Measurements from ENCODE around the gene LDLRAP1.

Gene LDLRAP1

GRCh38 chr1:25533775-25534409 lies 9.5 kb upstream of the LDLRAP1 start:
- Histone ChIP-seq H2AFZ (ENCODE audit: low read length) (no peak overlapping the region), H3K9ac (ENCODE audit: low read length) (no peak overlapping the region), H3K4me1 (ENCODE audit: insufficient read depth, low read length, severe bottlenecking) (no peaks in the 10 kb centered on the region), H3K36me3 (ENCODE audit: insufficient read depth, low read length) (no peaks in the 10 kb centered on the region), H3K27ac (ENCODE audit: low read depth, low read length, poor library complexity, severe bottlenecking) (no peak overlapping the region), H3K27me3 (ENCODE audit: insufficient read depth, low read length) (no peaks in the 10 kb centered on the region), H3K9me3 (ENCODE audit: low read length) (no peaks in the 10 kb centered on the region), H3K4me2 (ENCODE audit: low read length) (no peak overlapping the region), H3K4me3 (ENCODE audit: low read depth, low read length, poor library complexity, severe bottlenecking) (no peak overlapping the region), H3F3A (ENCODE audit: insufficient read depth, low read length) (no peaks in the 10 kb centered on the region), H3K79me2 (ENCODE audit: insufficient read depth, low read length) (no peaks in the 10 kb centered on the region), H3K9me2 (ENCODE audit: low read depth, low read length) (no peaks in the 10 kb centered on the region), H4K20me1 (ENCODE audit: insufficient read depth, low read length) (no peaks in the 10 kb centered on the region)
- TF ChIP-seq CTCF (IDR thresholded peaks at IDR 0.05; ENCODE audit: low read length) (no peak), EZH2 (IDR thresholded peaks at IDR 0.05; ENCODE audit: borderline replicate concordance, low read length) (no peak)

- H2AFZ ChIP-seq (ENCODE audit: low read length): no peak overlapping the region
- no peaks in the 10 kb centered on the region for H3K9me2 ChIP-seq (ENCODE audit: low read depth, low read length)
These were observed 9.0 kb upstream of the LDLRAP1 start for GRCh38 chr1:25534410-25534788.

GRCh38 chr1:25536124-25536523 lies 7.3 kb upstream of the LDLRAP1 start:
- no peak overlapping the region for H2AFZ ChIP-seq (ENCODE audit: low read length)
- no peaks in the 10 kb centered on the region for H3K9me3 ChIP-seq (ENCODE audit: low read length)
- no peaks in the 10 kb centered on the region for H3K79me2 ChIP-seq (ENCODE audit: insufficient read depth, low read length)
- no peaks in the 10 kb centered on the region for H3K4me1 ChIP-seq (ENCODE audit: insufficient read depth, low read length, severe bottlenecking)
- no peak for TF ChIP-seq EZH2 (IDR thresholded peaks at IDR 0.05; ENCODE audit: borderline replicate concordance, low read length)
- no peak for TF ChIP-seq CTCF (IDR thresholded peaks at IDR 0.05; ENCODE audit: low read length)
- no peaks in the 10 kb centered on the region for H3K36me3 ChIP-seq (ENCODE audit: insufficient read depth, low read length)
- H3K27me3 ChIP-seq (ENCODE audit: insufficient read depth, low read length): peaks cover 3% of the 10 kb centered on the region; the same call in 1 of the 2 replicates
- H4K20me1 ChIP-seq (ENCODE audit: insufficient read depth, low read length): no peaks in the 10 kb centered on the region
- no peaks in the 10 kb centered on the region for H3F3A ChIP-seq (ENCODE audit: insufficient read depth, low read length)
- no peak overlapping the region for H3K4me2 ChIP-seq (ENCODE audit: low read length)
- no peak overlapping the region for H3K9ac ChIP-seq (ENCODE audit: low read length)
- H3K27ac ChIP-seq (ENCODE audit: low read depth, low read length, poor library complexity, severe bottlenecking): no peak overlapping the region
- no peaks in the 10 kb centered on the region for H3K9me2 ChIP-seq (ENCODE audit: low read depth, low read length)
- no peak overlapping the region for H3K4me3 ChIP-seq (ENCODE audit: low read depth, low read length, poor library complexity, severe bottlenecking)

More at GRCh38 chr1:25534410-25534788, 9.0 kb upstream of the LDLRAP1 start:
- Histone ChIP-seq H3K36me3 (ENCODE audit: insufficient read depth, low read length) (no peaks in the 10 kb centered on the region), H4K20me1 (ENCODE audit: insufficient read depth, low read length) (no peaks in the 10 kb centered on the region), H3K9me3 (ENCODE audit: low read length) (no peaks in the 10 kb centered on the region), H3K9ac (ENCODE audit: low read length) (no peak overlapping the region), H3K79me2 (ENCODE audit: insufficient read depth, low read length) (no peaks in the 10 kb centered on the region), H3K4me1 (ENCODE audit: insufficient read depth, low read length, severe bottlenecking) (no peaks in the 10 kb centered on the region), H3K27ac (ENCODE audit: low read depth, low read length, poor library complexity, severe bottlenecking) (no peak overlapping the region), H3K4me3 (ENCODE audit: low read depth, low read length, poor library complexity, severe bottlenecking) (no peak overlapping the region), H3F3A (ENCODE audit: insufficient read depth, low read length) (no peaks in the 10 kb centered on the region), H3K27me3 (ENCODE audit: insufficient read depth, low read length) (no peaks in the 10 kb centered on the region), H3K4me2 (ENCODE audit: low read length) (no peak overlapping the region)
- TF ChIP-seq CTCF (IDR thresholded peaks at IDR 0.05; ENCODE audit: low read length) (no peak), EZH2 (IDR thresholded peaks at IDR 0.05; ENCODE audit: borderline replicate concordance, low read length) (no peak)
